ENCODE data around the gene S100A14.
A peak's percentile ranks its signal among the peaks of the same experiment; 100 is the strongest.

Gene S100A14

GRCh38 chr1:153573351-153573750 is 42.8 kb downstream of the S100A14 start:
- CTCF ChIA-PET: interaction anchor here (1.2 to 4.7 kb wide), 2 partner anchors 54 to 61 kb away, joined by 4 to 15 read pairs; partner anchors contain the start of genes CHTOP, S100A1 and S100A13
- POLR2A ChIA-PET: interaction anchor here (1.9 kb wide), 1 partner anchor 61 kb away, joined by 11 read pairs; the partner anchor contains the start of gene CHTOP
- no peak for DNase-seq (ENCODE audit: extremely low spot score)
- TF ChIP-seq NFRKB (IDR thresholded peaks at IDR 0.05): no peak
- no peak for TF ChIP-seq FOXA1 (IDR thresholded peaks at IDR 0.05)
- no peak for TF ChIP-seq LEF1 (IDR thresholded peaks at IDR 0.05; ENCODE audit: borderline replicate concordance)
- TF ChIP-seq ELF4 (IDR thresholded peaks at IDR 0.05): no peak
- TF ChIP-seq FOXM1 (IDR thresholded peaks at IDR 0.05; ENCODE audit: borderline replicate concordance): no peak
- TF ChIP-seq FOXK2 (IDR thresholded peaks at IDR 0.05): no peak
- TF ChIP-seq BHLHE40 (IDR thresholded peaks at IDR 0.05; ENCODE audit: borderline replicate concordance): no peak
- no peak for TF ChIP-seq CTBP1 (IDR thresholded peaks at IDR 0.05; ENCODE audit: borderline replicate concordance)

DNA sequence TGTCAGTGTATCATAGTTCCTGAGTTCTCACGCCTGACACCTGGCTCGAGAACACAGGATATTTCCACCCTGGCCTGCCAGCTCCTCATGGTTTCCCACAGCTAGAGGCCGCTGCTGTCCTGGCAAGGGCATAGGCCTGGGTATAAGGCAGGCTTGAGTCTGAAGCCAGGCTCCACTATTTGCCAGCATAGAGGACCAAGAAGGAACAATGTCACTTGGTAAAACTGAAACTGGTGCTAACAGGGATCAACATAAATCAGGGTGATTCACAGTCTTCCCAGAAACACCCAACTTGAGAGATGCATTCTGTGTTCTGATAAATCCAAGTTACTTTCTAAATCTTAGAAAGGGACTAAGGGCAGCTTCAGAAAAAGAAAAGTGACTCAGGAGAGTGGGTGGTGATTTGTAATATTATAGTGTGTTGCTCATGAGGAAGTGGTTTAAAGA is 43.5 kb downstream of the S100A14 start:
- POLR2A ChIA-PET: interaction anchor here (1.1 to 1.9 kb wide), 3 partner anchors 55 to 61 kb away, joined by 4 to 13 read pairs (median 11); partner anchors contain the start of genes CHTOP and S100A13
- CTCF ChIA-PET: interaction anchor here (0.6 to 5.8 kb wide), 8 partner anchors 20 to 63 kb away, joined by 3 to 60 read pairs (median 4); partner anchors contain the start of genes CHTOP, S100A1 and S100A13
- DNase-seq (ENCODE audit: extremely low spot score): no peak
- TF ChIP-seq SUZ12 (IDR thresholded peaks at IDR 0.05): no peak

DNA sequence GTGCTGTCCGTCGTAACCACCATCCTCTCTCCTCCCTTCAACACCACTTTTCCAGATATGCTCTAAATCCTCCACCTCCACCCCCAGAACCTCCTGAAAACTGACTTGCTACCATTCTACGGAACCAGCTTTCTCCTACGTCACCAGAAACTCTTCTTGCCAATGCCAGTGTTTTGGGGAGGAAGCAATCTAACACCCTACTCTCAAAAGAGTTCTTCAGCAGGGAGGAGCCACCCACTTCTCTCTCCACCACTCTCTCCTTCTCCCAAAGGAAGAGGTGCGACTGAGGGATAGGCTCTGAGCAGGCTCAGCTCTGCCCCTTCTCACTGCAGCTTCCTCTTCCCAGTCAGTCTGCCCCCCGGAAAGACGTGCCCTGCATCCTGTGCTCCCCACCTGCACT is 44.4 kb downstream of the S100A14 start:
- no peak for DNase-seq (ENCODE audit: extremely low spot score)
- CTCF ChIA-PET: interaction anchor here (0.6 to 5.8 kb wide), 6 partner anchors 21 to 61 kb away, joined by 3 to 60 read pairs (median 6); partner anchors contain the start of genes S100A1 and S100A13
- TF ChIP-seq FOXK2 (IDR thresholded peaks at IDR 0.05): no peak
- TF ChIP-seq HDGF (IDR thresholded peaks at IDR 0.05; ENCODE audit: borderline replicate concordance): no peak
- no peak for TF ChIP-seq NFRKB (IDR thresholded peaks at IDR 0.05)
- TF ChIP-seq SP1 (IDR thresholded peaks at IDR 0.05): no peak
- TF ChIP-seq TARDBP (IDR thresholded peaks at IDR 0.05): no peak
- TF ChIP-seq LEF1 (IDR thresholded peaks at IDR 0.05; ENCODE audit: borderline replicate concordance): no peak
- no peak for TF ChIP-seq FOXM1 (IDR thresholded peaks at IDR 0.05; ENCODE audit: borderline replicate concordance)
- TF ChIP-seq FOXA1 (IDR thresholded peaks at IDR 0.05): no peak
- no peak for TF ChIP-seq SUZ12 (IDR thresholded peaks at IDR 0.05)
- no peak for TF ChIP-seq ZNF384 (IDR thresholded peaks at IDR 0.05)
- POLR2A ChIA-PET: interaction anchor here (1.1 to 1.9 kb wide), 3 partner anchors 55 to 62 kb away, joined by 4 to 13 read pairs (median 11); partner anchors contain the start of genes CHTOP and S100A13

DNA sequence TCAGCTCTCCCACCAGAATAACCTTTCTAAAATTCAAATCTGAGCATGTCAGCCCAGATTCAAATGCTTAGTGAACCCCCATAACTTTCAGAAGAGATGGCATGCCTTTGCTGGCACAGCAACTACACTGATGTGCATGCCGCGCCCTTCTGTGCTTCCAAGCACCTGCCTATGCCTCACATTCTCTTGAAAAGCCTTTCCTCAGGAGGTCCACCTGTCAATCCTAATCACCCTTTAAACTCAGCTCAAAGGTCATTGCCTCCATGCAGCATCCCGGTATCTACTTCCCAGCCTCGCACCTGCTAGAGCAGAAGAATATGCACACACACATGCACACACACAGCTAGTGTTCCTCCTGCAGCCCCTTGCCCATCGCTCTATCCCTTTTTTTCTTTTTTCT is 45.3 kb downstream of the S100A14 start:
- CTCF ChIA-PET: interaction anchor here (1.4 to 5.8 kb wide), 3 partner anchors 38 to 63 kb away, joined by 3 to 60 read pairs (median 15); partner anchors contain the start of genes CHTOP, S100A1 and S100A13
- no peak for DNase-seq (ENCODE audit: extremely low spot score)
- POLR2A ChIA-PET: interaction anchor here (1.6 to 1.7 kb wide), 2 partner anchors 56 to 63 kb away, joined by 7 to 8 read pairs; partner anchors contain the start of genes CHTOP, S100A1 and S100A13
- TF ChIP-seq CTBP1 (IDR thresholded peaks at IDR 0.05; ENCODE audit: borderline replicate concordance) (no peak), LEF1 (IDR thresholded peaks at IDR 0.05; ENCODE audit: borderline replicate concordance) (no peak), BHLHE40 (IDR thresholded peaks at IDR 0.05; ENCODE audit: borderline replicate concordance) (no peak), FOXM1 (IDR thresholded peaks at IDR 0.05; ENCODE audit: borderline replicate concordance) (no peak), SP1 (IDR thresholded peaks at IDR 0.05) (no peak), HDGF (IDR thresholded peaks at IDR 0.05; ENCODE audit: borderline replicate concordance) (no peak), ARNT (IDR thresholded peaks at IDR 0.05) (no peak), ELF4 (IDR thresholded peaks at IDR 0.05) (no peak), SUZ12 (IDR thresholded peaks at IDR 0.05) (no peak), NFRKB (IDR thresholded peaks at IDR 0.05) (no peak), ZNF384 (IDR thresholded peaks at IDR 0.05) (no peak)
- TF ChIP-seq, protein P1, sequence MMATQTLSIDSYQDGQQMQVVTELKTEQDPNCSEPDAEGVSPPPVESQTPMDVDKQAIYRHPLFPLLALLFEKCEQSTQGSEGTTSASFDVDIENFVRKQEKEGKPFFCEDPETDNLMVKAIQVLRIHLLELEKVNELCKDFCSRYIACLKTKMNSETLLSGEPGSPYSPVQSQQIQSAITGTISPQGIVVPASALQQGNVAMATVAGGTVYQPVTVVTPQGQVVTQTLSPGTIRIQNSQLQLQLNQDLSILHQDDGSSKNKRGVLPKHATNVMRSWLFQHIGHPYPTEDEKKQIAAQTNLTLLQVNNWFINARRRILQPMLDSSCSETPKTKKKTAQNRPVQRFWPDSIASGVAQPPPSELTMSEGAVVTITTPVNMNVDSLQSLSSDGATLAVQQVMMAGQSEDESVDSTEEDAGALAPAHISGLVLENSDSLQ (IDR thresholded peaks at IDR 0.05): no peak

GRCh38 chr1:153569465-153569864 is 46.7 kb downstream of the S100A14 start:
- TF ChIP-seq, protein P1 (IDR thresholded peaks at IDR 0.05): no peak
- no peak for TF ChIP-seq FOXM1 (IDR thresholded peaks at IDR 0.05; ENCODE audit: borderline replicate concordance)
- no peak for TF ChIP-seq FOXA1 (IDR thresholded peaks at IDR 0.05)
- no peak for TF ChIP-seq ARNT (IDR thresholded peaks at IDR 0.05)
- no peak for TF ChIP-seq FOXK2 (IDR thresholded peaks at IDR 0.05)
- TF ChIP-seq ZNF384 (IDR thresholded peaks at IDR 0.05): no peak
- TF ChIP-seq BHLHE40 (IDR thresholded peaks at IDR 0.05; ENCODE audit: borderline replicate concordance): no peak
- TF ChIP-seq TARDBP (IDR thresholded peaks at IDR 0.05): no peak
- TF ChIP-seq SP1 (IDR thresholded peaks at IDR 0.05): no peak
- TF ChIP-seq ELF4 (IDR thresholded peaks at IDR 0.05): no peak
- ChIA-PET CTCF (interaction anchor here (0.9 to 5.8 kb wide), 6 partner anchors 25 to 65 kb away, joined by 3 to 60 read pairs (median 12); partner anchors contain the start of genes CHTOP, S100A1, S100A13 and S100A4), POLR2A (interaction anchor here (1.6 to 2.1 kb wide), 3 partner anchors 58 to 65 kb away, joined by 7 to 13 read pairs (median 8); partner anchors contain the start of genes CHTOP, S100A1 and S100A13)
- no peak for DNase-seq (ENCODE audit: extremely low spot score)

DNA sequence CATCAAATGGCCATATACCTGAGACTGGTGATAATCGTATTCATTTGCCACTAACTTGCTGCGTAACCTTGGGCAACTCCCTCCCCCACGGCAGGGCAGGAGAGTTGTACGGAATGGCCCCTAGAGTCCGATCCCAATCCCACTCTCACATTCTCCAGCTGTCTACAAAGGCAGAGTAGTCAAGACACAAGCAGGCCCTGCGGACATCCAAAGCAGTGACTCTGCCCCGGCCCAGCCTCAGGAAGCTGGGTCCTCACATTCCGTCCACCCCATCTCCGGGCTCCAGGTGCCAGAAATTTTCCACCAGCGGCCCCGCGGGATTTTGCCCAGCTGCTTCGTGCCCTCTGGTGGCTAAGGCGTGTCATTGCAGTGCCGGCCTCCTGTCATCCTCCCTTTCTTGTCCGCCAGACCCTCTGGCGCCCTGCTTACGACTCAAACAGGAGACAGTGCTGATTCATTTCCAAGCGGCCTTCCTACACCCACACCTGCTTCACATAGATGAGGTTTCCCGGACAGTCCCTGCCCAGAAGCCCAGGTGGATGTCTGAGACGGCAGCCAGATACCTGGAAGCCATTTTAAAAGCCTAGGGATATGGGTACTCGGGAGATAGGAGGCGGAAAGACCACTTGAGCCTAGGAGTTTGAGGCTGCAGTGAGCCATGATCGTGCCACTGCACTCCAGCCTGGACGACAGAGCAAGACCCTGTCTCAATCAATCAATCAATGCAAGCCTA is 47.6 kb downstream of the S100A14 start:
- TF ChIP-seq L3MBTL2 (conservative IDR thresholded peaks at IDR 0.05): no peak
- TF ChIP-seq, protein P1 (IDR thresholded peaks at IDR 0.05): peak; percentile 41
- ChIA-PET CTCF (interaction anchor here (0.6 to 5.8 kb wide), 13 partner anchors 9 to 76 kb away, joined by 3 to 60 read pairs (median 8); partner anchors contain the start of genes S100A1, S100A13 and S100A4), POLR2A (interaction anchor here (0.6 to 2.1 kb wide), 14 partner anchors 8 to 213 kb away, joined by 3 to 13 read pairs (median 5); partner anchors contain the start of genes CHTOP and S100A13)
- DNase-seq (ENCODE audit: extremely low spot score): peak; percentile 95

Data from HEK293T (cell line).